HCT116 (cell line): ENCODE data around the gene GLDC. TPM values are rescaled to one million over a fixed set of nuclear protein-coding genes. Genes with fewer than 3 reads are reported as not detected.

ENCODE experiments used
- ATAC-seq: fragments of 200-7000 bp; cut with Tn5 transposase; 2 replicates; pipeline ENCODE4 v1.9.1; 2020; ENCODE audit warnings: mild to moderate bottlenecking, moderate library complexity
- BruUV-seq: library from RNA; stranded (reverse); fragments of 400-500 nt; replicated peaks from 2 replicates; lab custom pipeline; 2021; lab: Mats Ljungman, UMichigan
- CTCF ChIA-PET: fragments of 300-600 bp; sonication (Branson Sonifier 250); formaldehyde crosslinking; loops from one replicate; lab custom pipeline; 2021; ENCODE audit warnings: antibody characterized with exemption; lab: Charles Lee
- POLR2A ChIA-PET: fragments of 300-600, 350-600 bp; sonication (Branson Sonifier 250); formaldehyde crosslinking; loops from one replicate; lab custom pipeline; 2021; ENCODE audit warnings: antibody characterized with exemption; lab: Charles Lee
- RAD21 ChIA-PET, 2 experiments: fragments of 300-600 bp; sonication (Branson Sonifier 250); formaldehyde crosslinking; loops; one replicate each; lab custom pipeline; 2023; ENCODE audit warnings: low total read pairs in 2 of 2; ENCODE audit not compliant: uncharacterized antibody in 2 of 2, unreplicated experiment in 2 of 2, low non-redundant PET in 1 of 2; lab: Charles Lee
- DNase-seq: peaks from one replicate; pipeline ENCODE4 v3.0.0-alpha.2; 2010; ENCODE audit warnings: low read depth, low spot score
- H2AFZ ChIP-seq: fragments of 200-600 bp; shearing (Covaris generic), sonication (generic); 2 replicates; pipeline ENCODE4 v1.6.1; 2017; ENCODE audit warnings: low read depth, mixed run types, mixed read lengths, antibody characterized with exemption, low read length; ENCODE audit not compliant: poor library complexity, severe bottlenecking
- H3K27ac ChIP-seq: 2 replicates; pipeline ENCODE4 v1.5.1; 2012; ENCODE audit warnings: low read depth, low read length
- H3K27me3 ChIP-seq: fragments of 200-600 bp; sonication (generic); 2 replicates; pipeline ENCODE4 v1.6.1; 2016; ENCODE audit warnings: mixed run types, low read length, mixed read lengths; ENCODE audit not compliant: insufficient read depth
- H3K36me3 ChIP-seq, 2 experiments: fragments of 200-500 bp in 1 of 2; fragments of 200-600 bp in 1 of 2; sonication (Bioruptor generic) in 1 of 2; sonication (generic) in 1 of 2; 2 replicates each; pipeline versions ENCODE4 v1.5.1 to v1.6.1; 2014 to 2016; ENCODE audit warnings: low read length in 2 of 2, inconsistent platforms in 1 of 2, mixed read lengths in 1 of 2, mixed run types in 1 of 2; ENCODE audit not compliant: insufficient read depth in 2 of 2, control insufficient read depth in 1 of 2
- H3K4me1 ChIP-seq, 2 experiments: fragments of 200-600 bp in 1 of 2; sonication (generic) in 1 of 2; 2 replicates each; pipeline versions ENCODE4 v1.5.1 to v1.6.1; 2012 to 2017; ENCODE audit warnings: low read length in 2 of 2, inconsistent platforms in 1 of 2, mild to moderate bottlenecking in 1 of 2, mixed read lengths in 1 of 2, mixed run types in 1 of 2, moderate library complexity in 1 of 2; ENCODE audit not compliant: insufficient read depth in 2 of 2, control insufficient read depth in 1 of 2
- H3K4me2 ChIP-seq: fragments of 200-600 bp; sonication (generic); 2 replicates; pipeline ENCODE4 v1.6.1; 2017; ENCODE audit warnings: mixed run types, low read length, mixed read lengths
- H3K4me3 ChIP-seq, 2 experiments: fragments of 200-600 bp in 1 of 2; sonication (generic) in 1 of 2; replicated peaks in 1 of 2; 2 replicates each; pipeline ENCODE4 v1.5.1; 2011 to 2016; ENCODE audit warnings: low read length in 2 of 2, control low read depth in 1 of 2, low read depth in 1 of 2, mild to moderate bottlenecking in 1 of 2, mixed read lengths in 1 of 2, mixed run types in 1 of 2
- H3K79me2 ChIP-seq: fragments of 200-600 bp; sonication (generic); 2 replicates; pipeline ENCODE4 v1.6.1; 2017; ENCODE audit warnings: mild to moderate bottlenecking, mixed run types, low read length, moderate library complexity, mixed read lengths; ENCODE audit not compliant: insufficient read depth
- H3K9ac ChIP-seq: fragments of 200-600 bp; sonication (generic); 2 replicates; pipeline ENCODE4 v1.6.1; 2016; ENCODE audit warnings: low read length, mixed read lengths
- H3K9me2 ChIP-seq: fragments of 200-600 bp; sonication (generic), shearing (Covaris generic); 2 replicates; pipeline ENCODE4 v1.6.1; 2017; ENCODE audit warnings: mixed run types, mild to moderate bottlenecking, moderate library complexity; ENCODE audit not compliant: insufficient read depth
- H3K9me3 ChIP-seq, 2 experiments: fragments of 200-500 bp in 1 of 2; fragments of 200-600 bp in 1 of 2; sonication (Bioruptor generic) in 1 of 2; sonication (generic) in 1 of 2; 2 replicates each; pipeline ENCODE4 v1.6.1; 2014 to 2017; ENCODE audit warnings: low read length in 2 of 2, mixed read lengths in 2 of 2, inconsistent platforms in 1 of 2, low read depth in 1 of 2, mild to moderate bottlenecking in 1 of 2, mixed run types in 1 of 2, moderate library complexity in 1 of 2; ENCODE audit not compliant: control insufficient read depth in 1 of 2, insufficient read depth in 1 of 2
- H4K20me1 ChIP-seq: fragments of 200-600 bp; sonication (generic), shearing (Covaris generic); 2 replicates; pipeline ENCODE4 v1.6.1; 2017; ENCODE audit warnings: mixed run types, mild to moderate bottlenecking, moderate library complexity; ENCODE audit not compliant: insufficient read depth
- CTCF ChIP-seq, 3 experiments: fragments of 200-600 bp in 1 of 3; sonication (generic) in 1 of 3; IDR thresholded peaks in 2 of 3; conservative IDR thresholded peaks in 1 of 3; 2 replicates each; pipeline ENCODE4 v1.5.1; 2012 to 2017; ENCODE audit warnings: low read depth in 2 of 3, low read length in 2 of 3, antibody characterized with exemption in 1 of 3, borderline replicate concordance in 1 of 3, control low read depth in 1 of 3, mild to moderate bottlenecking in 1 of 3, mixed read lengths in 1 of 3, mixed run types in 1 of 3, moderate library complexity in 1 of 3; ENCODE audit not compliant: insufficient read depth in 1 of 3
- EGR1 ChIP-seq: IDR thresholded peaks from 2 replicates; pipeline ENCODE4 v1.6.1; 2012; ENCODE audit warnings: low read depth
- EZH2phosphoT487 ChIP-seq: fragments of 200-600 bp; IDR thresholded peaks from 2 replicates; pipeline ENCODE4 v1.6.1; 2018; ENCODE audit warnings: antibody characterized with exemption, borderline replicate concordance
- TCF7L2 ChIP-seq: IDR thresholded peaks from 2 replicates; pipeline ENCODE4 v1.7.0; 2011; ENCODE audit warnings: borderline replicate concordance, inconsistent platforms; ENCODE audit not compliant: insufficient read depth, insufficient read length; ENCODE audit errors: extremely low read depth
- YY1 ChIP-seq: IDR thresholded peaks from 2 replicates; pipeline ENCODE4 v1.6.1; 2011; ENCODE audit warnings: low read length, low read depth, moderate library complexity, mild to moderate bottlenecking; ENCODE audit not compliant: insufficient replicate concordance; ENCODE audit errors: extremely low read depth
- intact Hi-C: fragments of 100-400 bp; cut with micrococcal nuclease; formaldehyde crosslinking; loops from 2 replicates; pipeline ENCODE4 v1.10.0; 2022
- total RNA-seq: library from RNA; stranded (reverse); gene quantifications from one replicate; pipeline ENCODE4 v1.2.1, GENCODE V29; 2021; ENCODE audit not compliant: unreplicated experiment

The GLDC gene
- total RNA-seq, 1 experiment from 2014 or later = 4.9 TPM

GRCh38 chr9:6681147-6681956 is 35.8 kb upstream of the GLDC start (continued):
- TF ChIP-seq CTCF (IDR thresholded peaks at IDR 0.05 in 2 of 3, conservative IDR thresholded peaks at IDR 0.05 in 1 of 3; ENCODE audit: borderline replicate concordance in 1 of 3, insufficient read depth in 1 of 3, low read depth in 2 of 3, low read length in 2 of 3) (no peak), EZH2phosphoT487 (no peak)

- ChIA-PET CTCF (interaction anchor here (0.7 kb wide), 1 partner anchor 14 kb away, joined by 3 read pairs; no protein-coding TSS in a partner anchor), RAD21 (no interaction called here), POLR2A (interaction anchor here (0.6 kb wide), 1 partner anchor 14 kb away, joined by 3 read pairs; no protein-coding TSS in a partner anchor)
- no peaks in the 10 kb centered on the region for H3K9me2 ChIP-seq
- no peaks in the 10 kb centered on the region for H3K27me3 ChIP-seq
- H3K4me1 ChIP-seq = peaks cover 6 to 19% of the 10 kb centered on the region in 2 experiments; a peak in 3 of 4 replicates
- H3K27ac ChIP-seq = peak overlapping the region; percentile 99
- H3K4me2 ChIP-seq = peak overlapping the region; percentile 98
- peak; percentile 53 for ATAC-seq
- peak overlapping the region; percentile 38 for H2AFZ ChIP-seq
- H3K9me3 ChIP-seq = no peaks in the 10 kb centered on the region
- DNase-seq = no peak
- TF ChIP-seq YY1 = no peak
- TF ChIP-seq EGR1 = 0 out of 2 replicates have a peak, but pooled peaks have one; percentile 43
- no peak for TF ChIP-seq TCF7L2
- H3K4me3 ChIP-seq = peak overlapping the region; percentile 91 to 92
- intact Hi-C loops = loop anchor here (2.0 kb wide), 1 partner anchor 78 kb away; no protein-coding TSS in a partner anchor
- BruUV-seq = TSS peak; percentile 85
- H4K20me1 ChIP-seq = no peaks in the 10 kb centered on the region
- H3K36me3 ChIP-seq = no peaks in the 10 kb centered on the region
- H3K79me2 ChIP-seq = peaks cover 33% of the 10 kb centered on the region
- H3K9ac ChIP-seq = peak overlapping the region; percentile 96
These were observed 35.2 kb upstream of the GLDC start for GRCh38 chr9:6680797-6681146.
